AG04449 (cell line): ENCODE results near the gene CD48.

Source experiments
- CTCF ChIA-PET: fragments of 350-600 bp; formaldehyde crosslinking; extraction: SDS; loops from one replicate; lab custom pipeline; 2021; ENCODE audit warnings: antibody characterized with exemption; lab: Yijun Ruan, JAX
- POLR2A ChIA-PET: fragments of 400-600, 350-600 bp; formaldehyde crosslinking; extraction: SDS; loops from one replicate; lab custom pipeline; 2020; ENCODE audit warnings: antibody characterized with exemption, inconsistent platforms; lab: Yijun Ruan, JAX
- DNase-seq: peaks from one replicate; pipeline ENCODE4 v3.0.0-alpha.2; 2010; ENCODE audit warnings: low read depth, low spot score
- H3K4me3 ChIP-seq: 2 replicates; pipeline ENCODE4 v1.5.1; 2011; ENCODE audit warnings: low read depth, mild to moderate bottlenecking, control low read depth, low read length
- CTCF ChIP-seq: IDR thresholded peaks from one replicate; pipeline ENCODE4 v1.5.1; 2011; ENCODE audit warnings: mild to moderate bottlenecking, moderate library complexity, low read length, control low read depth, inconsistent platforms; ENCODE audit not compliant: insufficient read depth; ENCODE audit errors: missing control alignments

CD48 gene

GRCh38 chr1:160662910-160663309, 48.7 kb downstream of the CD48 start:
- H3K4me3 ChIP-seq = no peak overlapping the region
- no peak for TF ChIP-seq CTCF
- ChIA-PET CTCF (interaction anchor here (1.8 kb wide), 1 partner anchor 13 kb away, joined by 4 read pairs; no protein-coding TSS in a partner anchor), POLR2A (no interaction called here)
- DNase-seq = no peak

GRCh38 chr1:160659566-160659965, 52.1 kb downstream of the CD48 start:
- POLR2A ChIA-PET = no interaction called here
- CTCF ChIA-PET = interaction anchor here (0.7 kb wide), 1 partner anchor 16 kb away, joined by 3 read pairs; no protein-coding TSS in a partner anchor
- TF ChIP-seq CTCF = no peak

GRCh38 chr1:160658814-160659193, 52.8 kb downstream of the CD48 start:
- ChIA-PET CTCF (interaction anchor here (0.7 kb wide), 1 partner anchor 16 kb away, joined by 3 read pairs; no protein-coding TSS in a partner anchor), POLR2A (no interaction called here)
- no peak for TF ChIP-seq CTCF
- DNase-seq = no peak
- H3K4me3 ChIP-seq = no peak overlapping the region

More at GRCh38 chr1:160659566-160659965, 52.1 kb downstream of the CD48 start:
- no peak for DNase-seq
- no peak overlapping the region for H3K4me3 ChIP-seq

- no peak overlapping the region for H3K4me3 ChIP-seq
- ChIA-PET POLR2A (no interaction called here), CTCF (no interaction called here)
- no peak for DNase-seq
- no peak for TF ChIP-seq CTCF
These were observed 53.3 kb downstream of the CD48 start for GRCh38 chr1:160658162-160658813.

- ChIA-PET CTCF (no interaction called here), POLR2A (no interaction called here)
- DNase-seq = no peak
- H3K4me3 ChIP-seq = no peak overlapping the region
- TF ChIP-seq CTCF = no peak
These were observed 54.3 kb downstream of the CD48 start for GRCh38 chr1:160657250-160657781.

GRCh38 chr1:160656737-160657136, 54.9 kb downstream of the CD48 start:
- H3K4me3 ChIP-seq = no peak overlapping the region
- TF ChIP-seq CTCF = no peak
- POLR2A ChIA-PET = no interaction called here
- CTCF ChIA-PET = no interaction called here
- DNase-seq = no peak
